ENCODE measurements around the gene ZFR2.

GRCh38 chr19:3880471-3881271, 11.8 kb upstream of the ZFR2 start, which contains the start of gene ATCAY:
- TF ChIP-seq CTCF (IDR thresholded peaks at IDR 0.05; ENCODE audit: low read depth, low read length, poor library complexity, severe bottlenecking): no peak
- no peak for TF ChIP-seq EZH2phosphoT487 (IDR thresholded peaks at IDR 0.05; ENCODE audit: borderline replicate concordance, low read length)
